ENCODE measurements around the gene SMG6.

Gene SMG6

DNA sequence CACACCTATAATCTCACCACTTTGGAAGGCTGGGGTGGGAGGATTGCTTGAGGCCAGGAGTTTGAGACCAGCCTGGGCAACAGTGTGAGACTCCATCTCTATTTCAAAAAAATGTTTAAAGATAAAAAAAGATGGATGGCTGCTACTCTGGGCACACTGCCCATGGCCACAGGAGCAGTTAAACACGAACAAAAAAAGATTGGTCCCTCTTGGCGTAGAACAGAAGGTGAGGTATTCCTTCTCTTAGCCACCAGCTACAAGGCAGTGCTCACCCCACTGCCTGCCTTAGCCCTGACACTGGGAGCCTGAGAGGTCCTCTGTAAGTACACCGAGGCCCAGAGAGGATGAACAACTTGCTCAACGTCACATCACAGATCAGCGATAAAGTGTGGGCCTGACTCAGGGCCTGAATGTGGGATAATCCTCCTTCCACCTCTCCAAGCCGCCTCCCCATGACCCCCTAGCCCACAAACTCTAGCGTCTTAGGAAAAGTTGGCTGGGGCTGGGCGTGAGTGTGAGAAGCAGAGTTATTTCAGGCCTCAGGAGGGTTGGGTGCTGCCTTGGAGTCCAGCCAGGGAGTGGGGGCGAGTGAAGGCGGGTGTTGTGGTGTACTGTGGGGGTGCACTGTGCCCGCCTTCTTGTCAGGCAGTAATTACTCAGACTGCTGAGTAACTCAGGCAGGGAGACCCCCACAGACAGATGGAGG is 275.9 kb downstream of the SMG6 start:
- no peak for TF ChIP-seq GATA2 (IDR thresholded peaks at IDR 0.05; ENCODE audit: low read depth, low read length)
- TF ChIP-seq GATA3 (IDR thresholded peaks at IDR 0.05; ENCODE audit: low read depth, low read length), result no peak

- TF ChIP-seq GATA3 (IDR thresholded peaks at IDR 0.05; ENCODE audit: low read depth, low read length), result no peak
- no peak for TF ChIP-seq GATA2 (IDR thresholded peaks at IDR 0.05; ENCODE audit: low read depth, low read length)
Measured at GRCh38 chr17:2025622-2026309, 277.8 kb downstream of the SMG6 start.

DNA sequence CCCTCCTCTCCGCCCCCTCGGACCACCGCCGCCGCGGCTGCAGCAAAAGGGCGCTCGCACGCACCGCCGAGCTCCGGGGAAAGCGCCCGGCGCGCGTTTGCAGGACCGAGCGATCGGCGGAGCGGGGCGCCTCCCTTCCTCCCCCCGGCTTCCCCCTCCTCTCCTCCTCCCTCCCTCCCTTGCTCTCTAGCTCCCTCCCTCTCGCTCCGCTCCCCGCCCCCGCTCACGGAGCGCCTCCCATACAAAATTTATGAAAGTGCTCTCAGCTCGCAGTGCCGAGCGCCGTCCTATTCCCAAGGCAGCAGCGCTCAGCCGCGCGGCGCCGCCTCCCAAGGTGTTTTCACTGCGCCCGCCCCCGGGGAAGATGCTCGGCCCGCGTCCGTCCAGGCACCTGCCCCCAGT is 278.4 kb downstream of the SMG6 start, which contains the start of gene RTN4RL1:
TSS of gene RTN4RL1 (minus strand) at position 115 of the 402 bp plus-strand sequence. CDS start 469 bp downstream, outside the sequence.
- TF ChIP-seq GATA2 (IDR thresholded peaks at IDR 0.05; ENCODE audit: low read depth, low read length) (no peak), GATA3 (IDR thresholded peaks at IDR 0.05; ENCODE audit: low read depth, low read length) (no peak)

GRCh38 chr17:2024572-2025219 is 278.9 kb downstream of the SMG6 start:
- no peak for TF ChIP-seq GATA3 (IDR thresholded peaks at IDR 0.05; ENCODE audit: low read depth, low read length)
- no peak for TF ChIP-seq GATA2 (IDR thresholded peaks at IDR 0.05; ENCODE audit: low read depth, low read length)

DNA sequence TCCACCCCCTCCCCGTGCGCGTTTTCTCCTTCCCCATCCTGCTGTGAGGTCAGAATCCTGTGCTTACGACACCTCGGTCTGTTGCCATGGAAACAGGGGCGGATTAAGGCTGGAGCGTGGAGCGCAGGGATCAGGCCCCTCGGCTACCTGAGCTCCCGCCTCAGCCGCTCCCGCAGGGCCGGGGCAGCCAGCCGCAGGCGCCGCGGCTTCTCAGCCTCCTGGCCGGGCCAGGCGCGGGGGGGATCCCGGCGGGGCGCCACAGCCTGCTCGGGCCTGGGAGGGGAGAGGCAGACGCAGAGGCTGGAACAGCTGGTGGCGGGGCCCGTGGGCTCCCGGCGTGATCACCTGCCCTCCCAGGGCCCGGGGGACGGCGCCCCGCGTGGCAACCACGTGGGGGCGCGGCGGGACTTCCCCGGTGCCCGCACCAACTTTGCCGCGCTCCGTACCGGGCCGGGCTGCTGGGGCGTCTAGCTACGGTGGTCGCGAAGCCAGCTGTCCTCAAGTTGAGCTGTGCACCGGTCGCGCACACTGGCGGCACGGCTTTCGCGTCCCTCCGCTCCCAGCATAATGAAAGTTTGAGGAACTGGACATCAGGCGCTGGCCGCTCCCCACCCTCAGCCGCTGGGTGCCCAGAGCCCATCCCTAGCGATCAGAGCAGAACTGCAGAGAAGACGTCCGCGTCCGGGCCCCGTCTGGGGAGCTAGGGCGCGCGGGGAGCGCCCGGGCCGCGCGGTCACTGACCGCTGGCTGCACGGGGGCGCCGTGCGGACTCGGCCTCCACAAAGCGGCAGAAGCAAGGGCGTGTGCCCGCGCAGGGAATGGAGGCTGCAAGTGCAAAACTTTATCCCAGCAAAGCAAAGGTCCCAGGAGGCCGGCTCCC is 279.7 kb downstream of the SMG6 start:
- TF ChIP-seq GATA2 (IDR thresholded peaks at IDR 0.05; ENCODE audit: low read depth, low read length) (no peak), GATA3 (IDR thresholded peaks at IDR 0.05; ENCODE audit: low read depth, low read length) (no peak)

DNA sequence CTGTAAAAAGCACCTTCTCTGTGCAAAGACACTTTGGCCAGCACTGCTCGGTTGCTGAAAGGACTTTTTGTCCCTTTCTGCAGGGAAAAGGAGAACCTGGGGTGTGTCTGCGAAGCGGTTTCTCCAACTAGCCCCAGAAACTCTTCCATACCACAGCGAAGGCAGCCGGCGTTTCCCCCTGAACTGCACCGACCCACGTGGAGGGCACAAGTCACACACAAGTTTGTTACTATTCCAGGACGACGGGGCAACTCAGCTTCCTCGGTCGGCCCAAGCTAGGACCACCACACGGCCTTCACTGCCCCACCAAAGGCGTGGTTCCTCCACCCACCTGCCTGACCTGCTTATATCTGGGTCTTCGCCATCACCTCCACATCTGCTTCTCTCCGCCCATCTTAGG is 280.3 kb downstream of the SMG6 start:
- TF ChIP-seq GATA2 (IDR thresholded peaks at IDR 0.05; ENCODE audit: low read depth, low read length) (no peak), GATA3 (IDR thresholded peaks at IDR 0.05; ENCODE audit: low read depth, low read length) (no peak)

DNA sequence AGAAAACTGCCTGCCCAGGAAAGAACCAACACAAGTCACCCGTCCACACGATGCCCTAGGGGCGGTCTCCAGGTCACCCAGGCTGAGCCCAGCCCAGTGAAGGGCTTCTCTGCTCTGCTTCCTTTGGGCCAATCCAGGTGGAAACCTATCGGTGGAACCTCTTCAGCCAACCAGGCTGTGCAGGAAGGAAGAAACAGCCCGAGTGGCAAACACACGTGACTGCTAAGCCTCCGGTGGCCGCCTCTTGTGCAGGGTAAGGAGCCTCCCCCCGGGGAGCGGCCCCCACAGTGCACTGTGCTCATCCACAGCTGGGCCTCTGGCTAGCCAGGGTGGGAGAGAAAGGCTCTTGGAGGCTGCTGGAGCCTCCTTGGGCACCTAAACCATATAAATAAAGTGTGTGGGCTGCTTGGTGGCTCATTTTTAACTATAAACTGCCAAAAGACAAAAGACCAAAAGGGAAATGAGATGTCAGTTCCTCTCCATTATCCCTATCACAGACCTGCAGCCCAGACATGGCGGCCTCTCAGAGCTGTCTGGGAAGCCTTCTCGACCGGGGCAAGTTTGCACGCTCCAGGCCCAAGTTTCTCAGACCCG is 280.8 kb downstream of the SMG6 start:
- no peak for TF ChIP-seq GATA3 (IDR thresholded peaks at IDR 0.05; ENCODE audit: low read depth, low read length)
- TF ChIP-seq GATA2 (IDR thresholded peaks at IDR 0.05; ENCODE audit: low read depth, low read length), result no peak

DNA sequence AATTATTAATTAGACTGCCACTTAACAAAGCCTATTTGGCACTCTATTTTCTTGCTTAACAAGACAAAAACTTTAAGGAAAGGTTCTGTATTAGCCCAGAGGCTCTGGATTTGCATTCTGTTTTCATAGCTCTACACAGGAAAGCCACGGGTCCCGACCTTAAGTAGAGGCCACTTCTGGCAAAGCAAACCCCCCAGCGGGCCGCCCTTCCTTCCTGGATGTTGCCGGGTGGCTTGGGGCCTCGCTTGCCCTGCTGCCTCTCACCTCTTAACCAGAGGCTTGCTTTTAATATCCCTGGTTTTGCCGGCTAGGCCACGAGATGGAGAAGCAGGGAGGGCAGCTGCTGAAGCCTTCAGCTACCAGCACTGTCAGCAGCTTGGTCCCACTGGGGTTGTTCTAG is 282.9 kb downstream of the SMG6 start:
- no peak for TF ChIP-seq GATA2 (IDR thresholded peaks at IDR 0.05; ENCODE audit: low read depth, low read length)
- no peak for TF ChIP-seq GATA3 (IDR thresholded peaks at IDR 0.05; ENCODE audit: low read depth, low read length)

- TF ChIP-seq GATA3 (IDR thresholded peaks at IDR 0.05; ENCODE audit: low read depth, low read length) (no peak), GATA2 (IDR thresholded peaks at IDR 0.05; ENCODE audit: low read depth, low read length) (no peak)
Measured at GRCh38 chr17:2019723-2020122, 283.9 kb downstream of the SMG6 start.

DNA sequence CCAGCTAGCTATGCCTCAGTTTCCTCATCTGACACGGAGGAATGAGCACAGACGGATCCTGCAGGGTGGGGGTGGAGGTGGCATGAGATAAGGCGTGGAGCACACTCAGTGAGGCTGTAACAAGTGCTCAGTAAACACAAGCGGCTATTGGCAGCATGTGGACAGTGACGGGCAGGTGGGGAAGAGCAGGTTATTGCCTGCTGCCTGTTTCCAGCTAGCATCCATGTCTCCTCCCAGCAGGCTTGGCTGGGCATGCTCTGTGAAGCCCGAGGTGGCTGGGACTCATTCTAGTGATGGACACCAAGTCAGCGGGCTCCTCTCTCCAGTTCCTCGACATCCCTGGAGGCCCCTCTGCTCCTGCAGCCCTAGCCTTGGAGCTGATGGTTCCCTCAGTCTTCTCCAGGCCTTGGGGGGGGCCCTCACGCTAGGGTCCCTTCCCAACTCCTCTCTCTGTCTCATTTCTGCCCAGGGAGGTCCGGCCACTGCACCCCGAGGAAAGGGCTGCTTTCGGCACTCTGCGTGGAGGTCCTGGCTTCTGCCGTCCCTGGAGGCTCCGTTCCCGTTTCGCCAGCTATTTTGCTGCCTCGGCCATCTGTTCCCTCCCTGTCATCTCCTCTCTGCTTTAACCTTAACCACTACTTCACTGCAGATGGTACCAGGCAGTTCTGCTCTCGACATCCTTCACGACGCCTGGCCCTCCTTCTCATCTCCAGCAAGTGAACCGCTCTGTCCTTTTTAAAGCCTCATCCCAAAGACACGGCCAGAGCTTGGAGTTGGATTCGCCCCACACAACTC is 284.7 kb downstream of the SMG6 start:
- TF ChIP-seq GATA3 (IDR thresholded peaks at IDR 0.05; ENCODE audit: low read depth, low read length) (no peak), GATA2 (IDR thresholded peaks at IDR 0.05; ENCODE audit: low read depth, low read length) (no peak)

- TF ChIP-seq GATA2 (IDR thresholded peaks at IDR 0.05; ENCODE audit: low read depth, low read length) (no peak), GATA3 (IDR thresholded peaks at IDR 0.05; ENCODE audit: low read depth, low read length) (no peak)
Measured at GRCh38 chr17:2017274-2017941, 286.2 kb downstream of the SMG6 start.

DNA sequence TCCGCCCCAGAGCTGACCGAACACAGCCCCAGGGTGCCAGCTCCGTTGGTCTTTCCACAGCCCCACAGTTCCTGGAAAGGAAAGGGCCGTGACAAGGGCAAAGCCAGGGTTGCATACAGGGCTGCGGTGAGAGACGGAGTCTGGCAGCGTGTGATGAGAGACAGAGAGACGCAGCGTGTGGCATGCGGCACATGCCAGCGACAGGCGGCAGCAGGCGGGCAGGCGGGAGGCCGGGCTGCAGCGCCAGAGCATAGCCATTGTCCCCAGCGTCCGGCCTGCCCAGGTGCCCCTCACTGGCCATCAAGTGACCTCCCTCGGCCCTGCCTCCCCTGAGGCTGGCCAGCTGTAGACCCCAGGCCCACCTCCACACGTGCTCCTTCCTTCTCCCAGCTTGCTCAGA is 287.1 kb downstream of the SMG6 start:
- TF ChIP-seq GATA3 (IDR thresholded peaks at IDR 0.05; ENCODE audit: low read depth, low read length) (no peak), GATA2 (IDR thresholded peaks at IDR 0.05; ENCODE audit: low read depth, low read length) (no peak)

All from SH-SY5Y (cell line).